Right kidney (tissue), 1 donor: ENCODE data around the gene CTDP1.
"Not testable (repeated sequence)": the region's sequence is repeated elsewhere in the genome, so short reads cannot be mapped to it uniquely, and the experiment has no call there.

Experiments
- DNase-seq: peaks from one replicate; pipeline ENCODE4 v3.0.0-alpha.2; 2016

CTDP1 gene

DNA sequence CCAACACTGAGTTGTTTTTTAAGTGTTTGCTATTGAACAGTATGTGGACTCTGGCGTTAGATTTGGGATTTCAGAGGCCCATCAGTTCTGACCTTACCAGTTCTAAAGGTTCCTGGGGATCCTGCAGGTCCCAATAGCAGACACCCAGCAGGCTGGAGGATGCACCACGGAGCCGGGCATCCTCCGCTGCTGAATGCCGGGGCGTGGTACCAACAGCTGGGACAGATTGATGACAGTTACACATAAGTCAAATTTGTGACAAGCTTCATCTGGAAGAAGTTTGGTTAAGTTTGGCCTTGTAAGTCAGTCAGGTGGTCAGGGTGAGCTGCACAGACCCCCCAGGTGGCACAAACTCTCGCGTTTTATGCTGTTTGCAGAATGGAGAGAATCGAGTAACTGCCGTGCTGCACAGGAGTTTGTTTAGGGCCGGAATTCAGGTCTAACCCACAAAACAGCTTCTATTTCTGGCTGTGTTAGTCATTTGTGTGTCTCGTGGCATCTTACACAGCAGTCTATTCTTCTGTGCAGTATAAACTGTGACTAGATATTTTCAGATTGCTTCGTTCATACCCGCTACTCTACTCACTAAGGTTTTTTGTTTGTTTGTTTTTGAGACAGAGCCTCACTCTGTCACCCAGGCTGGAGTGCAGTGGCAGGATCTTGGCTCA is 19.2 kb downstream of the CTDP1 start:
- no peak for DNase-seq

DNA sequence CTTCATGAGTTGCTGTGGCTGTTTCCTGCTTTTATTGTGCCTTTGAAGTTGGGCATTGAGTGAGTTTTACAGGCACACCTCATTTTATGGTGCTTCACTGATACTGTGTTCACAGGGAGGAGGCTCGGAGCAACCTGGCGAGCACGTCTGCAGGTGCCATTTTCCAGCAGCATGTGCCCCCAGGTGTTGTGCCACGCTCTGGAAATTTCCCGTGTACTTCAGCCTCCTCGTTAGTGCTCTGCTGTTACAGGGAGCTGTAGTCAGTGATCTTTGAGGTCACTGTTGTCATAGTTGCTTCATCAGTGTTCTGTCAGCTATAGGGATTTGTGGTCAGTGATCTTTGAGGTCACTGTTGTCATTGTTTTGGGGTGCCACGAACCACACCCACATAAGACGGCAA is 20.1 kb downstream of the CTDP1 start:
- DNase-seq, result no peak

DNA sequence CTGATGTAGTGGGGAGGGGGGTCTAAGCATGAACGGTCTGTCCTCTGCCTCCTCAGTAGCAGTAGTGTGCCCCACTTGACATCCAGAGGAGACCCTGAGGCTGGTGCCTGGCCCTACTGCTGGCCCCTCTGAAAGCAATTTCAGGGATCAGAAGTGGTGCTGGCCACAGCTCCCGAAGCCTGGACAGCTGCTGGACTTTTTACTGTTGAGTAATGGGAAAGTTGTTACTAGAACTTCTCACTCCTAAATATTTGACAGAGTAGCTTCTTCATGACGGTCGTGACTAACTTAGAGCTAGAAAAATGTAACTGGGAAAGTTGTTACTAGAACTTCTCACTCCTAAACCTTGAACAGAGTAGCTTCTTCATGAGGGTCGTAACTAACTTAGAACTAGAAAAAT is 23.3 kb downstream of the CTDP1 start:
- no peak for DNase-seq

DNA sequence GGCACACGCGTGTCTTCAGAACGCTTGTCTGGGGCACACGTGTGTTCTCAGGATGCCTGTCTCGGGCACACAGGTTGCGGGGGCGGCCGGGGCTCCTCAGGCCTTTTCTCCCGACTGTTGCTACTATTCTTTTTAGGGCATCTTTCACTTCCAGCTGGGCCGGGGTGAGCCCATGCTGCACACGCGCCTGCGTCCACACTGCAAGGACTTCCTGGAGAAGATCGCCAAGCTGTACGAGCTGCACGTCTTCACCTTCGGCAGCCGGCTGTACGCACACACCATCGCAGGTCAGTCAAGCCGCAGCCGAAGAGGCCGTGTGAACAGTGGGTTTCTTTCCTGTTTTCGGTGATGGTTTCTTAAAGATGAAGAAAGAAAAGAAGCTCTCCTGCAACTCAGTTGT is 25.0 kb downstream of the CTDP1 start:
- DNase-seq, result no peak

DNA sequence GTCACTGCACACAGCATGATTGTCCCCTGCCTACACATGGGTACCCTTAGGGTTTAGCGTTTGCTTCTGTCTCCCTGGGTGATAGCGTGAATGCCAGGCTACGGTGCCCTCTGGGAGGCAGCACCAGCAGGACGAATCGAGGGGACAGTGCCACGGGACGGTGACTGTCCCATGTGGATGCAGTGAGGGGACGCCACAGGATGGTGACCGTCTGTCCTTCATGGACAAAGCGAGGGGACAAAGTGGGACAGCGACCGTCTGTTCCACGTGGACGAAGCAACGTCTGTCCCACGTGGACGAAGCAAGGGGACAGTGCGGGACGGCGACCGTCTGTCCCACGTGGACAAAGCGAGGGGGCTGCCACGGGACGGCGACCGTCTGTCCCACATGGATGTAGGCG is 25.7 kb downstream of the CTDP1 start:
- DNase-seq, result no peak

DNA sequence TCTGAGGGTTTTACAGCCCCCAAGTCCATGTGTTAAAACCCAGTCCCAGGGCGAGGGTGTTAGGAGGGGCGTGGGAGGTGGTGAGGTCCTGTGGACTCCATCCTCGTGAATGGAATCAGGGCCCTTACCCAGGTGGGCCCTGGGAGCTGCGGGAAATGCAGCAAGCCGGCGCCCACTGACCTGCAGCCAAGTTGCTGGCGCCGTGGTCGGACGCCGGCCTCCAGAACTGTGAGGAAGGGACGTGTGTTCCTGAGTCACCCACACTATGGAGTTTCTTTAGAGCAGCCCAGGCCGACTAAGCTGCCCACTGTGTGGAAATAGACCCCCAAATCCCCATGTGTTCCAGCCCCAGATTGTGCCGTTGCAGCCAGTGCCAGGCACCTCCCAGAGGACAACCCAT is 26.4 kb downstream of the CTDP1 start:
- no peak for DNase-seq

DNA sequence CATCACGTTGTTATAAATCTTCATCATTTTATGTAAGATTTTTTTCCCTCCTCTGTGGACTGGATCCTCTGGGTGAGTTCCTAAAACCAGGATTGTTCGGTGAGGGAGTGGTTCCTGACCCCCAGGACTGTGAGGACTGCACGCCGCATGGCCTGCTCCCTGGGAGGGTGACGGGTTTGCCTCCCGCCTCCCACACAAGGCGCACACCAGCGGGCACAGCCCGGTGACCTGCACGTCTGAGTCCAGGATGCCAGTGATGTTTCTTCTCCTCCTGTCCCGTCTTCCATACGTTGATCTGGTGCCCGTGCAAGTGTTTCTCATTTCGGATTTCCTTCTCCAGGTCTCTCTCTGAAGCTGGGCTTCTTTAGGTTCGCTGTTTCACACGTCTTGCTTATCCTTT is 27.1 kb downstream of the CTDP1 start:
- DNase-seq, result no peak

DNA sequence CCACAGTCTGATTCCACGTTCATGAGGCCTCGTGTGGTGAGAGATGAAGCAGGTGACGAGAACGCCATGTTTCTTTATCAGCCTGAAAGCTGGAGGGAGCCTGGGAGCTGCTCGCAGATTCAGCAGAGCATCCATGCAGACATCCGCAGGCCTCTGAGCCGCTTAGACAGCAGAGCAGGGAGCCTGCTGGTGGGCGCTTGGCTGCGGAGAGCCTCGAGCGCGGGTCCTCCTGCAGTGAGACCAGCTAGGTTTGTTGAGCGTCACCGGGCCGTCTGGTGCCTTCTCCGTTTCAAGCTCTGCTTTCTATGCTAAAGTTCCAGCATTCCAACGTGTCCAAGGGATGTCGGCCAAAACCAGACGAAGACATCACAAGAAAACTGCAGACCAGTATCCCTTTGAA is 27.6 kb downstream of the CTDP1 start:
- no peak for DNase-seq

DNA sequence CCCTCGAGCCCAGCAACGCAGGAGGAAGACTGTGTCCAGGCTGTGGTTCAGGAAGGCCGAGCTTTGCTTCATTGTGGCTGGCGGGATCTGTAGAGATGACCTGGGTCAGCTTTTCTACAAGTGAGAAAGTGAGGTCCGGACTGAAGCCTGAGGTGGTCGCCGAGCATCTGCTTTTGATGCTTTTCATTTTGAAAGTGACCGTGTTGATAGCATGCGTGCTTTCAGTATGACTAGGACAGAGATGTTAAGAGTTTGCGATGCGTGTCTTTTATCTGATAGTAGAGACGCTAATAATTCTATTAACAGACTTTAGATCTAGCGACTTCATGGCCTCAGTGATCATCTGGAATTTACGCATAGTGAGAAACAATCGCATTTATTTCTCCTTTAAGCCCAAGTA is 28.1 kb downstream of the CTDP1 start:
- DNase-seq, result no peak

DNA sequence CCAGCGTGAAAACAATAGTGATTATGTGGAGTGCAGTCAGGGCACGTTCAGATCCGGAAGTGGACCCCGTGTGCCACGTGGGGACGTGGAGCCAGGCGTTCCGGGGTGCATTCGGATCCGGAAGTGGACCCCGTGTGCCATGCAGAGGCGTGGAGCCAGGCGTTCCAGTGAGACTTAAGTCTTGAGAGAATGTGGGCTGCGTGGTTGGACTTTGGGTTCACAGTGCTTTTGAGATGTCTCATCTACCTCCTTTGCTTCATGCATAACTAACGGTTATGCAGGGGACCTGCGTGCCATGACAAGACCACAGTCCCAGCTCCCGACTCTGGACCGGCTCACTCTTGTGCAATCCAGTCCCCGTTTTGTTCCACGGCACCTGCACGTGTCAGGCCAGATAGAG is 28.8 kb downstream of the CTDP1 start:
- no peak for DNase-seq

DNA sequence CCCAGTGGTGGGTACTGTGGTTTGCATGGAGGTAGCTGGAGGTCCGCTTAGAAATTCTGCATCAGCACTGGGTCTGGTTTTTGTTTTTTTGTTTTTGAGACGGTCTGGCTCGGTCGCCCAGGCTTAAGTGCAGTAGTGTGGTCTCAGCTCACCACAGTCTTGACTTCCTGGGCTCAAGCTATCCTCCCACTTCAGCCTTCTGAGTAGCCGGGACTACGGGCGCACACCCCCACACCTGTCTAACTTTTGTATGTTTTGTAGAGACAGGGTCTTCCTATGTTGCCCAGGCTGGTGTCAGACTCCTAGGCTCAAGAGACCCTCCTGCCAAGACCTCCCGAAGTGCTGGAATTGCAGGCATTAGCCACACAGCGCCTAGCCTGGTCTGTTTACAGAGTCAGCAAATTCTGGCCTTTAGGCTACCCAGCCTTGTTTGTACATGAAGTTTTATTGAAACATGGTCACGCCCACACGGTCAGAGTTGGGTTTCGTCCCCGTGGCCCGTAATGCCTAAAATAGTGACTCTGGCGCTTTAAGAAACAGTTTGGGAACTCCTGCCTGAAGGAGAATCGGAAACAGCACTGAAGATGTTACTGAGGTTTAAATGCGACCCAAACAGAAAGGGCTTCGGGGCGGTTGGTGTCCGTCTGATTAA is 32.7 kb downstream of the CTDP1 start:
- no peak for DNase-seq

DNA sequence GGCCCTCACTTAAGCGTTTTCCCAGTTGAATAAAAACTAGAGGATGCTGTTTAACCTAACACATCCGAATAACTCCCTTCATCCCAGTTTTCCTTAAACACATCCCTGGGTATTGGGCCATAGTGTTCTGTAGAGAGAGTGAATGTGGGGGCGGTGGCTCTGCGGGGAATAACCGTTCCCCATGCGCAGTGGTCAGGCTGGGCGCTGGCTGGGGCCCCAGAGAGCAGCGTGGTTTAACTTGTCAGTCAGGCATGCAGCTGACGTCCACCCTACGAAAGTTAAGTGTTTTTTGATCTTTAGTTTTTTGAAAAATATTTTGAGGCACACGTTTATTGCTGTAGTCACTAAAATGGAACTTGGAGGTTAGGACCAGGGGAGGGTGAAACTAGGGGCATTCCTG is 33.7 kb downstream of the CTDP1 start:
- no peak for DNase-seq

DNA sequence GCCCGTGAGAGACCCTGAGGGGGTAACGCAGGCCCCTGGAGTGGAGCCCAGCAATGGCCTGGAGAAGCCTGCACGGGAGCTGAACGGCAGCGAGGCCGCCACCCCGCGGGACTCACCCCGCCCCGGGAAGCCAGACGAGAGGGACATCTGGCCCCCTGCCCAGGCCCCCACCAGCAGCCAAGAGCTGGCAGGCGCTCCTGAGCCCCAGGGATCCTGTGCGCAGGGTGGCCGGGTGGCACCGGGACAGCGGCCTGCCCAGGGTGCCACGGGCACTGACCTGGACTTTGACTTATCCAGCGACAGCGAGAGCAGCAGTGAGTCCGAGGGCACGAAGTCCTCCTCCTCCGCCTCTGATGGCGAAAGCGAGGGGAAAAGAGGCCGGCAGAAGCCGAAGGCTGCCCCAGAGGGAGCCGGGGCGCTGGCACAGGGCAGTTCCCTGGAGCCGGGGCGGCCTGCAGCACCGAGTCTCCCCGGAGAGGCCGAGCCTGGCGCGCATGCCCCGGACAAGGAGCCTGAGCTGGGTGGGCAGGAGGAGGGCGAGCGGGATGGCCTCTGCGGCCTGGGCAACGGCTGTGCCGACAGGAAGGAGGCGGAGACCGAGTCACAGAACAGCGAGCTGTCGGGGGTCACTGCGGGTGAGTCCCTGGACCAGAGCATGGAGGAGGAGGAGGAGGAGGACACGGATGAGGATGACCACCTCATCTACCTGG is 35.1 kb downstream of the CTDP1 start:
- no peak for DNase-seq

DNA sequence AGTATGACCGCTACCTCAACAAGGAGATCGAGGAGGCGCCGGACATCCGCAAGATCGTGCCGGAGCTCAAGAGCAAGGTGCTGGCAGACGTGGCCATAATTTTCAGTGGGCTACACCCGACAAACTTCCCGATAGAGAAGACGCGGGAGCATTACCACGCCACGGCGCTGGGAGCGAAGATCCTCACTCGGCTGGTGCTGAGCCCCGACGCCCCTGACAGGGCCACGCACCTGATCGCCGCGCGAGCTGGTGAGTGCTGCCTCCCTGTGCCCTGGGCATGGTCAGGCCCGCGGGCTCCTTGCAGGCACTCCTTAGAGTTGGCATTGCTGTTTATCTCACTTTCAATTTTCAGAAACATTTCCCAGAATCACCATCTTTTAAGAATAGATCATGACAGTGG is 35.7 kb downstream of the CTDP1 start:
- no peak for DNase-seq

DNA sequence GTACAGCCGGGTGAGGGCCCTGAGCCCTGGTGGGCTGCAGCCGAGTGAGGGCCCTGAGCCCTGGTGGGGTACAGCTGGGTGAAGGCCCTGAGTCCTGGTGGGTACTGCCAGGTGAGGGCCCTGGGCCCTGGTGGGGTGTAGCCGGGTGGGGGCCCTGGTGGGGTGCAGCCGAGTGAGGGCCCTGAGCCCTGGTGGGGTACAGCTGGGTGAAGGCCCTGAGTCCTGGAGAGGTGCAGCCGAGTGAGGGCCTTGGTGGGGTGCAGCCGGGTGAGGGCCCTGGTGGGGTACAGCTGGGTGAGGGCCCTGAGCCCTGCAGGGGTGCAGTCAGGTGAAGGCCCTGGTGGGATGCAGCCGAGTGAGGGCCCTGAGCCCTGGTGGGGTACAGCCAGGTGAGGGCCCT is 37.5 kb downstream of the CTDP1 start:
- DNase-seq, result no peak

DNA sequence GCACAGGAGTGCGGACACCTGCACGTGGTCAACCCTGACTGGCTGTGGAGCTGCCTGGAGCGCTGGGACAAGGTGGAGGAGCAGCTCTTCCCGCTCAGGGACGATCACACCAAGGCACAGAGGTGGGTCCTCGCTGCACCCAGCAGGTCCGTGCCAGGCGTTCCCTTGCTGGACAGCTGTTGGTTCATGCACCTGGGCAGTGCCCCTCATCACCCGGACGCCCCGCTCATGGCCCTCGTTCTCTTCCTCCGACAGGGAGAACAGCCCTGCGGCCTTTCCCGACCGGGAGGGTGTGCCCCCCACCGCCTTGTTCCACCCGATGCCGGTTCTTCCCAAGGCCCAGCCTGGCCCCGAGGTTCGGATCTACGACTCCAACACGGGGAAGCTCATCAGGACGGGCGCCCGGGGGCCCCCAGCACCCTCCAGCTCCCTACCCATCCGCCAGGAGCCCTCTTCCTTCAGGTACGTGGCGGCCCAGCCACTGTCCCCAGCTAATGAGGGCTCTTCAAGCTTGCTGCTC is 38.0 kb downstream of the CTDP1 start:
- DNase-seq, result no peak

DNA sequence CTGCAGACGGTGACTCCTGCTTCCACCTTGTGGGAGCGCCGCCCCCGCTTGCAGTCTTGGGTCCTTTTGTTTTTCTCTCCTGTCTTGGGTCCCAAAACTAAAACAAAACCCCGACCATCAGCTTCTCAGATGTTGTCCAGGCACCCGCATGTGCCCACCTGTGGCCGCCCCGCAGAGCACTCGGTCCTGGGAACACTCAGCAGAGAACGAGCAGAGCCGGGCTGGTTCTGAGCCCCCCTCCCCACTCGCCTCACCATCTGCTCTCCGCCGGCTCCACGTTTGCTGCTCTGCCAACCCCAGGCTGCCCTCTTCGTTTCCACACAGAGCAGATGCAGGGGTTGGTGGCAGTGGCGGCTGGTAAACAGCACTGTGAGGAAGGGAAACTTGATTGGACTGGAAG is 38.5 kb downstream of the CTDP1 start:
- DNase-seq, result no peak

DNA sequence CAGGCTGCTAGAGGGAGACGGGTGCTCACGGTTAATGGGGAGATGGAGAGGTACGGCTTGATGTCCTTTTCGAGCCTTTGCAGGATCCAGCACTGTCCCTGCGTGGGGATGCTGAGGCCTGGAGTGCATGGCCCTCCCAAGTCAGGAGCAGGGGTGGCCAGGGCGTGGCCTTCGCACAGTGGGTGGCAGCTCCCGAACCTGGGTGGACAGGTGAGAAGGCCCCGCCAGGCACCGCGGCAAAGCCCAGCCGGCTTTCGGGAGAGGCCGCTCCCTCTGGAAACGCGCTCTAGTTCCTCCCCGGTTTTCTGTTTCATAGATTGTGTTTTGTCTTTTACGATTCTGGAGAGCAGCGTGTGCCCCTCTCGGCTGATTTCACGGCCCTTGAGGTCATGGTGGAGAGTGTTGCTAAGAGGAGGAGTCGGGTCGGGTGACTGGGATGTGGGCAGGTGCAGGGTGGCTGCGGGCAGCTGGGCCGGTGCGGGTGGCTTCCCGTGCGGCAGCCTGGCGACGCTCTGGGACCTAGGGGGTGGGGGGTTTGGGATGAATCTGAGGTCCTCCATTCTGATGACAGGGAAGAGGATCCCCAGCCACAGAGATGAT is 39.4 kb downstream of the CTDP1 start:
- no peak for DNase-seq

DNA sequence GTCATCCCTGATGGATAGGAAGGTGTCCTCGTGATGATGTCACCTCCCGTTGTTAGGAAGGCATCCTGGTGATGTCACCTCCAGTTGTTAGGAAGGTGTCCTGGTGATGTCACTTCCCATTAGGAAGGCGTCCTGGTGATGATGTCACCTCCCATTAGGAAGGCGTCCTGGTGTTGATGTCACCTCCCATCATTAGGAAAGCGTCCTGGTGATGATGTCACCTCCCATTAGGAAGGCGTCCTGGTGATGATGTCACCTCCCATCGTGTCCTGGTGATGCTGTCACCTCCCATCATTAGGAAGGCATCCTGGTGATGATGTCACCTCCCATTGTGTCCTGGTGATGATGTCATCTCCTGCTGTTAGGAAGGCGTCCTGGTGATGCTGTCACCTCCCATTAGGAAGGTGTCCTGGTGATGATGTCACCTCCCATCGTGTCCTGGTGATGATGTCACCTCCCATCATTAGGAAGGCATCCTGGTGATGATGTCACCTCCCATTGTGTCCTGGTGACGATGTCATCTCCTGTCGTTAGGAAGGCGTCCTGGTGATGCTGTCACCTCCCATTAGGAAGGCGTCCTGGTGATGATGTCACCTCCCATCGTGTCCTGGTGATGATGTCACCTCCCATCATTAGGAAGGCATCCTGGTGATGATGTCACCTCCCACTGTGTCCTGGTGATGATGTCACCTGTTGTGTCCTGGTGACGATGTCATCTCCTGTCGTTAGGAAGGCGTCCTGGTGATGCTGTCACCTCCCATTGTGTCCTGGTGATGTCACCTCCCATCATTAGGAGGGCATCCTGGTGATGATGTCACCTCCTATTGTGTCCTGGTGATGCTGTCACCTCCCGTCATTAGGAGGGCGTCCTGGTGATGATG is 40.1 kb downstream of the CTDP1 start:
- not testable (repeated sequence) for DNase-seq

DNA sequence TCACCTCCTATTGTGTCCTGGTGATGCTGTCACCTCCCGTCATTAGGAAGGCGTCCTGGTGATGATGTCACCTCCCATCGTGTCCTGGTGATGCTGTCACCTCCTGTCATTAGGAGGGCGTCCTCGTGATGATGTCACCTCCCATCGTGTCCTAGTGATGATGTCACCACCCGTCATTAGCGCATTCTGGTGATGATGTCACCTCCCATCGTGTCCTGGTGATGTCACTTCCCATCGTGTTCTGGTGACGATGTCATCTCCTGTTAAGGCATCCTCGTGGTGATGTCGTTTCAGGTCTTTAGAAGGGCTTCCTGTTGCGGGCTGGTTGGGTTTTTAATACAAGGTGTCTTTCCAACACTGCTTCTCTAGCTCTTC is 40.7 kb downstream of the CTDP1 start:
- DNase-seq, result no peak

DNA sequence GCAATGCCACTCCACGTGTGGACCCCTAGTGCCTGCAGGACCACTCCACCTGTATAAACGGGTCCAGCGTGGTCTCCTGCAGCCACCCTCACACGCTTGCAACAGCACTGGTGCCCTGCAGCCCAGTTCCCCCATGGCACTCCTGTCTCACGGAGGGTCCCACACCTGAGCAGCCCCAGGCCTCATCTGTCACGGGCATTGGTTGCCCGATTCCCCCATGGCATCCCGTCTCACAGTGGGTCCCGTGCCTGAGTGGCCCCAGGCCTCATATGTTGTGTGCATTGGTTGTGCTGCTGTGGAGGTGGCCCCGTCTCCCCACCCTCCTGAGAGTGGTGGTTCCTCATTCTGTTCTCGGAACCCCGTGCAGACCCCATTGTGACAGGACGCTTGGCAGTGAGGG is 43.4 kb downstream of the CTDP1 start:
- DNase-seq, result no peak

DNA sequence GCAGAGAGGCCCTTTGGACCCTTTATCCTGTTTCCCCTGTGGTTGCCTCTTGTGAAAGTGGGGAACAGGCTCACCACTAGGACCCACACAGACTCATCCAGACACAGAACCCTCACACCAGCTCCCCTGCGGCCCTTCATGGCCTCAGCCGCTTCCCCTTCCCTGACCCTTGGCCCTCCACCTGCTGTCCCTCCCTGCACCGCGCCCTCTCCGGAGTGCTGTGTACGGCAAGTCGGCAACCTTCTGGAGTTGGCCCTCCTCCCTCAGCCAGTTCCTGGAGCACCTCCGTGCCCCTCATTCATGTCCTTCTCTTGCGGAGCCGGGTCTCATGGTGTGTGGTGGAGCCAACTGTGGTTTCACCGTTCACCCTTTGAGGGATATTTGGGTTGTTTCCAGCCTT is 44.0 kb downstream of the CTDP1 start:
- no peak for DNase-seq
